HepG2 (cell line): ENCODE measurements around the gene FOXD4. TPM values are rescaled to one million over a fixed set of nuclear protein-coding genes. Genes with fewer than 3 reads are reported as not detected.
"Not testable (repeated sequence)": the region's sequence is repeated elsewhere in the genome, so short reads cannot be mapped to it uniquely, and the experiment has no call there.

ENCODE experiments used
- ATAC-seq: fragments of 200-7000 bp; cut with Tn5 transposase; 3 replicates; pipeline ENCODE4 v1.9.1; 2020; ENCODE audit warnings: mild to moderate bottlenecking, moderate library complexity
- BruUV-seq: library from RNA; stranded (reverse); fragments of 400-500 nt; replicated peaks from 2 replicates; lab custom pipeline; 2021; lab: Mats Ljungman, UMichigan
- CTCF ChIA-PET: fragments of 300-600 bp; formaldehyde crosslinking; extraction: SDS; loops from one replicate; lab custom pipeline; 2021; ENCODE audit warnings: low total read pairs, inconsistent platforms, low intra/inter-chr PET ratio; lab: Yijun Ruan, JAX
- POLR2A ChIA-PET: fragments of 350-600 bp; sonication (Branson Sonifier 250); formaldehyde crosslinking; loops from one replicate; lab custom pipeline; 2020; ENCODE audit warnings: antibody characterized with exemption, inconsistent platforms; lab: Yijun Ruan, JAX
- DNase-seq: peaks from one replicate; pipeline ENCODE4 v3.0.0-alpha.2; 2015; ENCODE audit warnings: low spot score
- FAIRE-seq: peaks from 3 replicates; lab custom pipeline; 2011; peaks lifted over from hg19 to GRCh38; lab: Jason Lieb, UNC
- H2AFZ ChIP-seq: one replicate; pipeline ENCODE4 v1.6.1; 2011; ENCODE audit warnings: low read length, inconsistent platforms
- H3K27ac ChIP-seq: fragments of 300-600 bp; 3 replicates; pipeline ENCODE4 v1.8.0; 2011; ENCODE audit warnings: mixed run types, mild to moderate bottlenecking, mixed read lengths, low read length, inconsistent platforms; ENCODE audit not compliant: insufficient read depth; ENCODE audit errors: extremely low read length
- H3K27me3 ChIP-seq, 2 experiments: fragments of 200-600 bp in 1 of 2; 2 replicates in 1 of 2; 3 replicates in 1 of 2; pipeline versions ENCODE4 v1.6.0 to v1.8.0; 2011; ENCODE audit warnings: low read length in 2 of 2, mild to moderate bottlenecking in 2 of 2, moderate library complexity in 2 of 2, inconsistent platforms in 1 of 2; ENCODE audit not compliant: insufficient read depth in 2 of 2, control insufficient read depth in 1 of 2
- H3K36me3 ChIP-seq, 2 experiments: fragments of 200-600 bp in 1 of 2; replicated peaks in 1 of 2; 2 replicates in 1 of 2; 3 replicates in 1 of 2; pipeline versions ENCODE4 v1.5.1 to v1.8.0; 2011; ENCODE audit warnings: low read length in 2 of 2, inconsistent platforms in 1 of 2; ENCODE audit not compliant: insufficient read depth in 2 of 2, control insufficient read depth in 1 of 2
- H3K4me1 ChIP-seq: 2 replicates; pipeline ENCODE4 v1.5.1; 2012; ENCODE audit warnings: low read length, inconsistent platforms; ENCODE audit not compliant: insufficient read depth
- H3K4me2 ChIP-seq: 2 replicates; pipeline ENCODE4 v1.6.0; 2011; ENCODE audit warnings: low read depth, low read length, inconsistent platforms
- H3K4me3 ChIP-seq, 3 experiments: fragments of 200-600 bp in 1 of 3; sonication (generic), shearing (Covaris generic) in 1 of 3; replicated peaks in 1 of 3; 2 replicates each; pipeline ENCODE4 v1.5.1; 2011 to 2016; ENCODE audit warnings: low read length in 3 of 3, inconsistent platforms in 2 of 3, low read depth in 2 of 3, mild to moderate bottlenecking in 2 of 3, control low read depth in 1 of 3, mixed read lengths in 1 of 3; ENCODE audit not compliant: insufficient read depth in 1 of 3
- H3K79me2 ChIP-seq: one replicate; pipeline ENCODE4 v1.6.1; 2011; ENCODE audit warnings: low read length, inconsistent platforms; ENCODE audit not compliant: insufficient read depth
- H3K9ac ChIP-seq: 2 replicates; pipeline ENCODE4 v1.6.0; 2011; ENCODE audit warnings: mild to moderate bottlenecking, low read depth, low read length, inconsistent platforms; ENCODE audit not compliant: insufficient read depth
- H3K9me3 ChIP-seq: 2 replicates; pipeline ENCODE4 v1.5.1; 2012; ENCODE audit warnings: mild to moderate bottlenecking, low read length
- H4K20me1 ChIP-seq: 2 replicates; pipeline ENCODE4 v1.6.0; 2011; ENCODE audit warnings: inconsistent platforms, mild to moderate bottlenecking, low read length, moderate library complexity; ENCODE audit not compliant: insufficient read depth
- WGBS: methylation state at CpG from one replicate; pipeline ENCODE4 v1.1.6; 2017; ENCODE audit warnings: low lambda C conversion rate; 5-methylcytosine and 5-hydroxymethylcytosine counted together
- in situ Hi-C: cut with HindIII; loops from 2 replicates; pipeline ENCODE4 v1.10.0; 2017; ENCODE audit warnings: low pct_unique_long_range_greater_than_20kb; ENCODE audit not compliant: extremely low pct_ligation_motif_present
- intact Hi-C: fragments of 100-400 bp; cut with micrococcal nuclease; formaldehyde crosslinking; loops from one replicate; pipeline ENCODE4 v1.10.0; 2022; ENCODE audit not compliant: unreplicated experiment
- polyA plus RNA-seq, 8 experiments: library from polyadenylated mRNA; depleted of rRNA in 3 of 8; stranded (reverse) in 7 of 8; unstranded in 1 of 8; fragments of >200 nt; fragmentation: Illumina TruSeq in 4 of 8; extraction: Trizol in 4 of 8; gene quantifications; 2 replicates each; pipeline versions ENCODE4 v1.2.1 to v1.2.3, GENCODE V29; 2011 to 2016; ENCODE audit warnings: low read depth in 4 of 8, missing spikeins in 1 of 8, mixed read lengths in 1 of 8; ENCODE audit not compliant: insufficient read depth in 1 of 8
- total RNA-seq, 5 experiments: library from RNA; depleted of rRNA; stranded (reverse); fragments of >200 nt; fragmentation: Illumina TruSeq; extraction: Trizol; gene quantifications; 2 replicates each; pipeline ENCODE4 v1.2.3, GENCODE V29; 2016; ENCODE audit warnings: low read depth in 1 of 5

FOXD4 gene
- total and polyA plus RNA-seq, 2 of the 13 experiments (the other 11 are each of a cell fraction or from before 2014, with no cell fraction given) = 0.15 to 0.18 TPM

GRCh38 chr9:139880-140279, 21.7 kb upstream of the FOXD4 start:
- H3K4me1 ChIP-seq, H3K4me3 ChIP-seq, POLR2A ChIA-PET, H3K27me3 ChIP-seq, BruUV-seq, H2AFZ ChIP-seq, H3K4me2 ChIP-seq, CTCF ChIA-PET, DNase-seq, H3K9me3 ChIP-seq, intact Hi-C loops, H4K20me1 ChIP-seq, H3K36me3 ChIP-seq, ATAC-seq, in situ Hi-C loops, H3K27ac ChIP-seq, H3K79me2 ChIP-seq, H3K9ac ChIP-seq, FAIRE-seq: not testable (repeated sequence)
- 94% methylated on average over 15 of the region's 17 CpGs for WGBS

GRCh38 chr9:117144-117994, 848 bp downstream of the FOXD4 start:
- H3K4me2 ChIP-seq, ATAC-seq, H2AFZ ChIP-seq, H3K4me1 ChIP-seq, CTCF ChIA-PET, FAIRE-seq, H3K79me2 ChIP-seq, H3K9ac ChIP-seq, DNase-seq, in situ Hi-C loops, H4K20me1 ChIP-seq, H3K27ac ChIP-seq, intact Hi-C loops, H3K9me3 ChIP-seq, H3K4me3 ChIP-seq, H3K36me3 ChIP-seq, POLR2A ChIA-PET, BruUV-seq: not testable (repeated sequence)
- H3K27me3 ChIP-seq = peaks cover 0 to 17% of the 10 kb centered on the region in 2 experiments; a peak in 2 of 5 replicates
- WGBS = 96% methylated on average over 39 of the region's 71 CpGs

DNA sequence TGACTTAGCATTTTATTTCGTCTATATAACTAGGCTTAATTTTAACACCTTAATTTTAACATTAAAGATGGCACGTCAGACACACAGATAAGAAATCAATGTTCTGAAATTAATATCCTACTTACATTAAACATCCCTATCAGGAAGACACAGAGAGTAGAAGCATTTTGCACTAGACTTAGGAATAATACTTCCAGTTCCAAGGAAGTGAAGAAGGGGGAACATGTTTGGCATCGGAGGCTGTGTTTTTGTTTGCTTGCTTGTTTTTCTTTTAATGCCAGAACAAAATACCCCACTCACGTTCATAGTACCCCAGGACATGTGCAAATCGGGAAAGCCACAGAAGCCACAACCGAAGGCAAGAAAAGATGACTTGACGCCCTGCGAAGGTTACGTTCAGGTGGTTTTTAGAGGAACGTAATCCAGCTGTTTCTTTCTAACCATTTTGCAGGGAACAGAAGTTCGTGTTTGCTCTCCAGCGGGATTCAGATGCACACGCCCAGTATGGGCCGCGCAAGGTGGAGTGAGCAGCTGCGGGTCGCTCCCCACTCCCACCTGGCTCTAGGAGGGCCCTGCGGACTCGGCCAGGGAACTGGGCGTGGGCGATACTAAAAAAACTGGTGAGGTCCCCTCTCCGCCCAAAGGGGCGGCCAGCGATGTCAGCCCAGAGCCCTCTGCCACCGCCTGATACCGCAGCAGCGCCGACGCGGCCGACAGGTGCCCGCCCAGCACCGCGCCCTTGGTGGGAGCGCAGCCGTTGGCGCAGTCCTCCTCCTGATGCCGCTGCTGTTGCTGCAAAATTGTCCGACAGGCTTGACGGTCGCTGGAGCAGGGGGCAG, 1.8 kb downstream of the FOXD4 start:
- POLR2A ChIA-PET, intact Hi-C loops, H3K36me3 ChIP-seq, FAIRE-seq, H3K9ac ChIP-seq, CTCF ChIA-PET, H3K79me2 ChIP-seq, H3K4me2 ChIP-seq, H4K20me1 ChIP-seq, H2AFZ ChIP-seq, H3K4me3 ChIP-seq, H3K4me1 ChIP-seq, in situ Hi-C loops, H3K27ac ChIP-seq, DNase-seq, BruUV-seq, ATAC-seq, H3K9me3 ChIP-seq: not testable (repeated sequence)
- WGBS = 74% methylated on average over 18 of the region's 41 CpGs
- peaks cover 0 to 17% of the 10 kb centered on the region in 2 experiments; a peak in 2 of 5 replicates for H3K27me3 ChIP-seq

DNA sequence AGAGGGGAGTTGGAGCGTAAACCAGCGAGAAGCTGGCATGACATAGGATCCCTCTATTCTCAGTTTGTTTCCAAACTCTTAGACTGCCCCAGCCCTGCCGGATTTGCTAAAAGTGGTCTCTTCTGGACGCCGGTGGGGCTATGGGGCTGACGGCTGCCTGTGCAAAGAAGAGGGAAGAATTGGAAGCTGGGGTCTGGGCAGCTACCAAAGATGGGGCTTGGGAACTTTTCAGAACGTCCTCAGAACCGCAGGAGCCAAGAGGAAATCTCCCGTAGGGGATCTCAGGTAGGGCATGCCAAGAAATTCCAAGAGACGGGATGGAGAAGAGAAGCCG, 3.1 kb downstream of the FOXD4 start:
- H2AFZ ChIP-seq, intact Hi-C loops, H3K9ac ChIP-seq, H3K4me3 ChIP-seq, H3K4me1 ChIP-seq, CTCF ChIA-PET, H4K20me1 ChIP-seq, ATAC-seq, H3K27ac ChIP-seq, H3K79me2 ChIP-seq, DNase-seq, in situ Hi-C loops, POLR2A ChIA-PET, H3K36me3 ChIP-seq, FAIRE-seq, H3K9me3 ChIP-seq, H3K4me2 ChIP-seq, BruUV-seq: not testable (repeated sequence)
- H3K27me3 ChIP-seq = peaks cover 0 to 17% of the 10 kb centered on the region in 2 experiments; a peak in 2 of 5 replicates
- WGBS = 20% methylated on average over 9 of the region's 11 CpGs
